Measurements from ENCODE around the gene NOVA2.

Gene NOVA2

DNA sequence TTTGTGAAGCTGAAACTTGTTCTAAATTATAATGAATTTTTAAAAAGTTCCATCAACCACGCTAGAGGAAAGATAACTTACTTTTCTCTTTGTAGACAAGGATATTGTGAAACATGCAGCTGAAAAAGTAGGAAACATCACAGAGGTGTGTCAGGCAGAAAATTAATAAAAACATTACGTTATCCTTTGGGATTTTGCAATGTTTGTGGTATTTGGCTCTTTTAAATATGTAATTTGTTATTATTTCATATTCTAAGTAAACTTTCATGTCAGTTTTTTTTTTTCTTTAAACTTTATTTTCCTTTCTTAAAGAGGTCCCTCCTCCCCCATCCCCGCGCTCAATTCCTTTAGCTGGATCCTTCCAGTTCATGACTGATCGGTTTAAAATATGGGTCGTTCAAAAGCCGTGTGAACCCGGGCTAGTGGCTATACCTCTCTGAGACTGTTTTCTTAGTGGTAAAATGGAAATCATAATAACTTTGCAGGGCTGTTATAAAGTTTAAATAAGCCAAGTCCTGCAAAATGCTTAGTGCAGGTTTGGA lies 20.9 kb upstream of the NOVA2 start:
- DNase-seq (ENCODE audit: low spot score), result no peak
- TF ChIP-seq, protein P1, sequence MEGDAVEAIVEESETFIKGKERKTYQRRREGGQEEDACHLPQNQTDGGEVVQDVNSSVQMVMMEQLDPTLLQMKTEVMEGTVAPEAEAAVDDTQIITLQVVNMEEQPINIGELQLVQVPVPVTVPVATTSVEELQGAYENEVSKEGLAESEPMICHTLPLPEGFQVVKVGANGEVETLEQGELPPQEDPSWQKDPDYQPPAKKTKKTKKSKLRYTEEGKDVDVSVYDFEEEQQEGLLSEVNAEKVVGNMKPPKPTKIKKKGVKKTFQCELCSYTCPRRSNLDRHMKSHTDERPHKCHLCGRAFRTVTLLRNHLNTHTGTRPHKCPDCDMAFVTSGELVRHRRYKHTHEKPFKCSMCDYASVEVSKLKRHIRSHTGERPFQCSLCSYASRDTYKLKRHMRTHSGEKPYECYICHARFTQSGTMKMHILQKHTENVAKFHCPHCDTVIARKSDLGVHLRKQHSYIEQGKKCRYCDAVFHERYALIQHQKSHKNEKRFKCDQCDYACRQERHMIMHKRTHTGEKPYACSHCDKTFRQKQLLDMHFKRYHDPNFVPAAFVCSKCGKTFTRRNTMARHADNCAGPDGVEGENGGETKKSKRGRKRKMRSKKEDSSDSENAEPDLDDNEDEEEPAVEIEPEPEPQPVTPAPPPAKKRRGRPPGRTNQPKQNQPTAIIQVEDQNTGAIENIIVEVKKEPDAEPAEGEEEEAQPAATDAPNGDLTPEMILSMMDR (IDR thresholded peaks at IDR 0.05; ENCODE audit: borderline replicate concordance, control extremely low read depth, extremely low read depth, insufficient read depth, missing control alignments), result no peak

DNA sequence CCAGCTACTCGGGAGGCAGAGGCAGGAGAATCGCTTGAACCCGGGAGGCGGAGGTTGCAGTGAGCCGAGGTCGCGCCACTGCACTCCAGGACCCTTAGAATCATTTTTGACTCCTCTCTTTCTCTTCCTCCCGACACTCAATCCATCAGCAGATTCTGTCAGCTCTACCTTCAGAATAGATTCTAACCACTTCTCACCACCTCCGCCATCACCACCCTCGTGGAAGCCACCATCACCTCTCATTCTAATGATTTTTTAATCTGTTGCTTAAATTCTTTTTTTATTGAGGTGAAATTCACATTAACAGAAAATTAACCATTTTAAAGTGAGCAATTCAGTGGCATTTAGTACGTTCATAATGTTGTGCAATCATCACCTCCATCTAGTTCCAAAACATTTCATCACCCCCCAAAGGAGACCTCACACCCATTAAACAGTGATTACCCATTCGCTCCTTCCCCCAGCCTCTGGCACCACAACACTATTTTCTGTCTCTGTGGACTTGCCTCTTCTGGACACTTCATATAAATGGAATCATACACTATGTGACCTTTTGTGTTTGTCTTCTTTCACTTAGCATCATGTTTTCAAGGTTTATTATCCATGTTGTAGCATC lies 16.6 kb upstream of the NOVA2 start:
- no peak for DNase-seq (ENCODE audit: low spot score)
- in situ Hi-C loops (cut with MboI; ENCODE audit: low sequenced_read_pairs, unreplicated experiment), result no loop called here
- TF ChIP-seq, protein P1 (IDR thresholded peaks at IDR 0.05; ENCODE audit: borderline replicate concordance, control extremely low read depth, extremely low read depth, insufficient read depth, missing control alignments), result no peak

More for the DNA sequence above, 20.9 kb upstream of the NOVA2 start:
- in situ Hi-C loops (cut with MboI; ENCODE audit: low sequenced_read_pairs, unreplicated experiment), result no loop called here

DNA sequence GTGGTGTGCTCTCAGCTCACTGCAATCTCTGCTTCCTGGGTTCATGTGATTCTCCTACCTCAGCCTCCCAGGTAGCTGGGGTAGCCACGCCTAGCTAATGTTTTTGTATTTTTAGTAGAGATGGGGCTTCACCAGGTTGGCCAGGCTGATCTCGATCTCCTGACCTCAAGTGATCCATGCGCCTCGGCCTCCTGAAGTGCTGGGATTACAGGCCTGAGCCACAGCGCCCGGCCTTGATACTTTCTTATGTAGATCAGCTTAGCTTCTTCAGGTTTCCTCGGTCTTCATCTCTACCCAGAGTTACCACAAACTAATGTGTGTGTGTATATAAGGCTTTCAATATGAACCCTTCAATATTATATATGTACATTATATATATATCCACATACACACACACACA lies 11.7 kb upstream of the NOVA2 start:
- DNase-seq (ENCODE audit: low spot score), result no peak
- TF ChIP-seq, protein P1 (IDR thresholded peaks at IDR 0.05; ENCODE audit: borderline replicate concordance, control extremely low read depth, extremely low read depth, insufficient read depth, missing control alignments), result no peak
- in situ Hi-C loops (cut with MboI; ENCODE audit: low sequenced_read_pairs, unreplicated experiment), result no loop called here

DNA sequence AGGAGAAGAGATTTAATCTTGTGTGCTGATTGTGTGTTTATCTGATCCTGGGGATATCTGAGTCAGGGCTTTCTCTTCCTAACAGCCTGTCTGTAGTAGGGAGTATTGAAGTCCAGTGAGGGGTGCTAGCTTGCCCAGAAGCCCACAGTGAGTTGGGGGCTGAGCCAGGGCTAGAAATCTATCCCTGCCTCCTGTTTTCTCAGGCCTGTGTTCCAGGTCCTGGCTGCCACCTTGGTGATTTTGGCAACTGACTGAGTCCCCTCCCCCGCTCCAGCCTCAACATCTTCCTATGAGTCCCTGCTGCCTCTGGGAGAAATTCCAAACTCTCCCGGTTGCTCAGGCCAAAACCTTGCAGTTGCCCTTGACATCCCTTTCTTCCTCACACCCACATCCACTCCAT lies 7.7 kb upstream of the NOVA2 start:
- no peak for DNase-seq (ENCODE audit: low spot score)
- TF ChIP-seq, protein P1 (IDR thresholded peaks at IDR 0.05; ENCODE audit: borderline replicate concordance, control extremely low read depth, extremely low read depth, insufficient read depth, missing control alignments), result no peak
- in situ Hi-C loops (cut with MboI; ENCODE audit: low sequenced_read_pairs, unreplicated experiment), result no loop called here

DNA sequence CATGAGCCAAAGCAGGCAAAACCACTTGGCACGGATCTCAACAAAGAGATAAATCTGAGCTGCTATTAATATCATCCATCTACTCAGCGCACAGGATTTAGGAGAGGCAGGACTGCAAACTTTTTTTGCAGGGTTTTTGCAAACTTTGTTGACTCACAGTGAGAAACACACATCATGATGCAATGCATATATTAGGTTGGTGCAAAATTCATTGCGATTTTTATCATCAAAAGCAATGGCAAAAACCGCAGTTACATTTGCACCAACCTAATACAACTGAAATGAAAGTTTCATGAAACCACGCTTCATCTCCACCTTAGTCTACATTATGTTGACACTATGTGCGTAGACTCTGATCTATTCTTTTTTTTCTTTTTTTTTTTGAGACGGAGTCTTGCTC lies 4.5 kb upstream of the NOVA2 start:
- no peak for DNase-seq (ENCODE audit: low spot score)
- in situ Hi-C loops (cut with MboI; ENCODE audit: low sequenced_read_pairs, unreplicated experiment), result no loop called here
- TF ChIP-seq, protein P1 (IDR thresholded peaks at IDR 0.05; ENCODE audit: borderline replicate concordance, control extremely low read depth, extremely low read depth, insufficient read depth, missing control alignments), result no peak

GRCh38 chr19:45976178-45976577 lies 2.5 kb upstream of the NOVA2 start:
- TF ChIP-seq, protein P1 (IDR thresholded peaks at IDR 0.05; ENCODE audit: borderline replicate concordance, control extremely low read depth, extremely low read depth, insufficient read depth, missing control alignments), result no peak
- no peak for DNase-seq (ENCODE audit: low spot score)
- in situ Hi-C loops (cut with MboI; ENCODE audit: low sequenced_read_pairs, unreplicated experiment), result no loop called here
